Measurements from ENCODE around the gene KCNQ1. TPM values are rescaled to one million over a fixed set of nuclear protein-coding genes. Genes with fewer than 3 reads are reported as not detected.

The KCNQ1 gene
- polyA plus RNA-seq, 1 of the 3 experiments (the other 2 are of a cell fraction): 0.05 TPM

- CTCF ChIA-PET: interaction anchor here (0.9 to 15.4 kb wide), 21 partner anchors 13 to 396 kb away, joined by 3 to 1016 read pairs (median 15); partner anchors contain the start of gene CDKN1C
- Histone ChIP-seq H3K36me3 (replicated peaks in 1 of 2; ENCODE audit: control insufficient read depth in 1 of 2, insufficient read depth in 2 of 2, low read length in 1 of 2) (no peaks in the 10 kb centered on the region), H3K4me2 (peak overlapping the region; percentile 65; the same call in 1 of the 2 replicates), H3K4me3 (ENCODE audit: low read depth in 2 of 2, low read length in 1 of 2) (no peak overlapping the region), H3K9ac (no peak overlapping the region), H3K4me1 (ENCODE audit: control insufficient read depth in 1 of 2, insufficient read depth in 2 of 2, low read depth in 1 of 2, low read length in 1 of 2) (peaks cover 5 to 9% of the 10 kb centered on the region in 2 experiments; a peak in 2 of 4 replicates), H3K27ac (ENCODE audit: low read depth in 2 of 2, low read length in 1 of 2) (peak overlapping the region in 1 of 2 experiments; percentile 62; a peak in 1 of 4 replicates), H4K20me1 (ENCODE audit: insufficient read depth) (no peaks in the 10 kb centered on the region), H3K79me2 (ENCODE audit: insufficient read depth) (no peaks in the 10 kb centered on the region), H2AFZ (ENCODE audit: low read depth) (peak overlapping the region; percentile 54; the same call in 1 of the 2 replicates), H3K9me3 (no peaks in the 10 kb centered on the region), H3F3A (replicated peaks; ENCODE audit: insufficient read depth) (no peaks in the 10 kb centered on the region), H3K9me2 (no peaks in the 10 kb centered on the region), H3K27me3 (ENCODE audit: insufficient read depth) (no peaks in the 10 kb centered on the region)
- POLR2A ChIA-PET: interaction anchor here (1.2 to 1.3 kb wide), 2 partner anchors 245 to 351 kb away, joined by 3 to 6 read pairs; partner anchors contain the start of gene CDKN1C
- TF ChIP-seq USF1 (IDR thresholded peaks at IDR 0.05; ENCODE audit: borderline replicate concordance, low read depth): no peak
- 89% methylated on average over 11 of the region's 31 CpGs for WGBS (ENCODE audit: low lambda C conversion rate)
- DNase-seq: no peak
Measured at GRCh38 chr11:2534134-2534956, 89.5 kb downstream of the KCNQ1 start.

- H4K20me1 ChIP-seq (ENCODE audit: insufficient read depth): no peaks in the 10 kb centered on the region
- H3K9me2 ChIP-seq: no peaks in the 10 kb centered on the region
- no peak overlapping the region for H2AFZ ChIP-seq (ENCODE audit: low read depth)
- DNase-seq: no peak
- H3K9ac ChIP-seq: no peak overlapping the region
- H3K4me3 ChIP-seq (ENCODE audit: low read depth in 2 of 2, low read length in 1 of 2): no peak overlapping the region
- no peak overlapping the region for H3K27ac ChIP-seq (ENCODE audit: low read depth in 2 of 2, low read length in 1 of 2)
- no peaks in the 10 kb centered on the region for H3K79me2 ChIP-seq (ENCODE audit: insufficient read depth)
- peaks cover 5 to 9% of the 10 kb centered on the region in 2 experiments; a peak in 2 of 4 replicates for H3K4me1 ChIP-seq (ENCODE audit: control insufficient read depth in 1 of 2, insufficient read depth in 2 of 2, low read depth in 1 of 2, low read length in 1 of 2)
- H3K36me3 ChIP-seq (replicated peaks in 1 of 2; ENCODE audit: control insufficient read depth in 1 of 2, insufficient read depth in 2 of 2, low read length in 1 of 2): no peaks in the 10 kb centered on the region
- no peaks in the 10 kb centered on the region for H3K27me3 ChIP-seq (ENCODE audit: insufficient read depth)
- no peak overlapping the region for H3K4me2 ChIP-seq
- TF ChIP-seq PBX3 (IDR thresholded peaks at IDR 0.05) (no peak), FOXM1 (IDR thresholded peaks at IDR 0.05; ENCODE audit: low read depth) (no peak), RAD21 (IDR thresholded peaks at IDR 0.05; ENCODE audit: low read length) (no peak), ZBTB33 (IDR thresholded peaks at IDR 0.05; ENCODE audit: borderline replicate concordance, low read depth) (no peak), USF1 (IDR thresholded peaks at IDR 0.05; ENCODE audit: borderline replicate concordance, low read depth) (no peak), EP300 (IDR thresholded peaks at IDR 0.05; ENCODE audit: borderline replicate concordance in 1 of 2, low read depth in 1 of 2, low read length in 1 of 2) (no peak), RFX5 (IDR thresholded peaks at IDR 0.05; ENCODE audit: low read length) (no peak), MAX (IDR thresholded peaks at IDR 0.05; ENCODE audit: low read depth) (no peak), TAF1 (IDR thresholded peaks at IDR 0.05; ENCODE audit: borderline replicate concordance, low read depth, low read length) (no peak), CTCF (IDR thresholded peaks at IDR 0.05) (no peak)
- no peaks in the 10 kb centered on the region for H3K9me3 ChIP-seq
- ChIA-PET CTCF (interaction anchor here (0.9 to 15.4 kb wide), 7 partner anchors 17 to 395 kb away, joined by 3 to 1016 read pairs (median 4); partner anchors contain the start of gene CDKN1C), POLR2A (interaction anchor here (1.2 to 1.3 kb wide), 2 partner anchors 244 to 350 kb away, joined by 3 to 6 read pairs; partner anchors contain the start of gene CDKN1C)
- WGBS (ENCODE audit: low lambda C conversion rate): 90% methylated on average over 4 of the region's 15 CpGs
- no peaks in the 10 kb centered on the region for H3F3A ChIP-seq (replicated peaks; ENCODE audit: insufficient read depth)
Measured at GRCh38 chr11:2534957-2535672, 90.3 kb downstream of the KCNQ1 start.

Measured in SK-N-SH (cell line).